Renal pelvis (tissue), 4 donors: ENCODE results near the gene UBE4B. TPM values are rescaled to one million over a fixed set of nuclear protein-coding genes. Genes with fewer than 3 reads are reported as not detected.
"Not testable (repeated sequence)": the region's sequence is repeated elsewhere in the genome, so short reads cannot be mapped to it uniquely, and the experiment has no call there.

Source experiments
- DNase-seq: peaks from one replicate; pipeline ENCODE4 v3.0.0-alpha.2; 2013
- polyA plus RNA-seq, 3 donors: library from polyadenylated mRNA; unstranded; fragments of 120-200 nt; gene quantifications; one replicate each; pipeline ENCODE4 v1.2.1, GENCODE V29; 2013; ENCODE audit not compliant: insufficient read length in 3 of 3

The UBE4B gene
- polyA plus RNA-seq, 3 donors, result 48.6 to 58.8 (median 58.2) TPM

GRCh38 chr1:10065760-10066159, 33.0 kb downstream of the UBE4B start:
- no peak for DNase-seq

GRCh38 chr1:10068605-10069294, 36.0 kb downstream of the UBE4B start:
- no peak for DNase-seq

GRCh38 chr1:10070206-10070605, 37.4 kb downstream of the UBE4B start:
- DNase-seq, result no peak

GRCh38 chr1:10071640-10072039, 38.9 kb downstream of the UBE4B start:
- DNase-seq, result no peak

GRCh38 chr1:10073371-10073770, 40.6 kb downstream of the UBE4B start:
- not testable (repeated sequence) for DNase-seq

- DNase-seq, result no peak
Observed at GRCh38 chr1:10074059-10074851, 41.5 kb downstream of the UBE4B start.

GRCh38 chr1:10074852-10075730, 42.3 kb downstream of the UBE4B start:
- no peak for DNase-seq

- DNase-seq, result no peak
Observed at GRCh38 chr1:10075732-10076131, 43.0 kb downstream of the UBE4B start.

- no peak for DNase-seq
Observed at GRCh38 chr1:10078494-10078893, 45.7 kb downstream of the UBE4B start.

- DNase-seq, result no peak
Observed at GRCh38 chr1:10080523-10080922, 47.8 kb downstream of the UBE4B start.

- no peak for DNase-seq
Observed at GRCh38 chr1:10082785-10083479, 50.2 kb downstream of the UBE4B start.

- no peak for DNase-seq
Observed at GRCh38 chr1:10084045-10084444, 51.3 kb downstream of the UBE4B start.

- DNase-seq, result no peak
Observed at GRCh38 chr1:10085076-10085475, 52.3 kb downstream of the UBE4B start.

- no peak for DNase-seq
Observed at GRCh38 chr1:10087210-10087609, 54.5 kb downstream of the UBE4B start.

GRCh38 chr1:10101929-10102328, 69.2 kb downstream of the UBE4B start:
- no peak for DNase-seq

- no peak for DNase-seq
Observed at GRCh38 chr1:10103193-10103592, 70.4 kb downstream of the UBE4B start.

- DNase-seq, result no peak
Observed at GRCh38 chr1:10104834-10105233, 72.1 kb downstream of the UBE4B start.

- DNase-seq, result no peak
Observed at GRCh38 chr1:10105484-10105883, 72.7 kb downstream of the UBE4B start.

- no peak for DNase-seq
Observed at GRCh38 chr1:10106241-10106640, 73.5 kb downstream of the UBE4B start.

GRCh38 chr1:10106756-10107475, 74.2 kb downstream of the UBE4B start:
- DNase-seq, result no peak

- DNase-seq, result not testable (repeated sequence)
Observed at GRCh38 chr1:10107476-10107847, 74.7 kb downstream of the UBE4B start.
